Parathyroid adenoma (tissue), 2 donors: ENCODE measurements around the gene TSHZ1.
"Not testable (repeated sequence)": the region's sequence is repeated elsewhere in the genome, so short reads cannot be mapped to it uniquely, and the experiment has no call there.

Experiments
- H2AFZ ChIP-seq: fragments of 300-600 bp; sonication (generic); one replicate; pipeline ENCODE4 v1.7.0; 2017; ENCODE audit warnings: antibody characterized with exemption, mild to moderate bottlenecking
- H3K27ac ChIP-seq: fragments of 300-600 bp; sonication (generic); one replicate; pipeline ENCODE4 v1.7.0; 2017
- H3K27me3 ChIP-seq: fragments of 300-600 bp; sonication (generic); one replicate; pipeline ENCODE4 v1.7.0; 2017; ENCODE audit warnings: low read length; ENCODE audit not compliant: control insufficient read depth, insufficient read depth
- H3K36me3 ChIP-seq: fragments of 300-600 bp; sonication (generic); one replicate; pipeline ENCODE4 v1.7.0; 2017; ENCODE audit warnings: low read length; ENCODE audit not compliant: control insufficient read depth, insufficient read depth
- H3K4me1 ChIP-seq: fragments of 300-600 bp; sonication (generic); one replicate; pipeline ENCODE4 v1.7.0; 2017; ENCODE audit warnings: control low read depth
- H3K4me2 ChIP-seq: fragments of 300-600 bp; sonication (generic); one replicate; pipeline ENCODE4 v1.7.0; 2017; ENCODE audit warnings: low read length
- H3K4me3 ChIP-seq: fragments of 300-600 bp; sonication (generic); one replicate; pipeline ENCODE4 v1.7.0; 2017; ENCODE audit warnings: low read depth, low read length
- H3K79me2 ChIP-seq: fragments of 300-600 bp; sonication (generic); one replicate; pipeline ENCODE4 v1.7.0; 2017; ENCODE audit warnings: control low read depth
- H3K9ac ChIP-seq: fragments of 300-600 bp; sonication (generic); one replicate; pipeline ENCODE4 v1.7.0; 2017; ENCODE audit warnings: mild to moderate bottlenecking
- H3K9me3 ChIP-seq: fragments of 300-600 bp; sonication (generic); one replicate; pipeline ENCODE4 v1.7.0; 2017; ENCODE audit warnings: low read length; ENCODE audit not compliant: control insufficient read depth
- TF ChIP-seq, protein P1 (sequence below): fragments of 300-600 bp; sonication (generic); IDR thresholded peaks from one replicate; pipeline ENCODE4 v1.7.0; 2017; ENCODE audit warnings: antibody characterized with exemption, mild to moderate bottlenecking
- donor health status: primary hyperparathyroidism.

The TSHZ1 gene

GRCh38 chr18:75321431-75321830 lies 110.8 kb downstream of the TSHZ1 start:
- Histone ChIP-seq H3K4me1 (no peaks in the 10 kb centered on the region), H3K36me3 (no peaks in the 10 kb centered on the region), H3K9me3 (no peaks in the 10 kb centered on the region), H3K79me2 (no peaks in the 10 kb centered on the region), H3K4me2 (no peak overlapping the region), H3K4me3 (no peak overlapping the region), H3K9ac (no peak overlapping the region), H3K27me3 (no peaks in the 10 kb centered on the region), H3K27ac (no peak overlapping the region), H2AFZ (no peak overlapping the region)
- TF ChIP-seq, protein P1, sequence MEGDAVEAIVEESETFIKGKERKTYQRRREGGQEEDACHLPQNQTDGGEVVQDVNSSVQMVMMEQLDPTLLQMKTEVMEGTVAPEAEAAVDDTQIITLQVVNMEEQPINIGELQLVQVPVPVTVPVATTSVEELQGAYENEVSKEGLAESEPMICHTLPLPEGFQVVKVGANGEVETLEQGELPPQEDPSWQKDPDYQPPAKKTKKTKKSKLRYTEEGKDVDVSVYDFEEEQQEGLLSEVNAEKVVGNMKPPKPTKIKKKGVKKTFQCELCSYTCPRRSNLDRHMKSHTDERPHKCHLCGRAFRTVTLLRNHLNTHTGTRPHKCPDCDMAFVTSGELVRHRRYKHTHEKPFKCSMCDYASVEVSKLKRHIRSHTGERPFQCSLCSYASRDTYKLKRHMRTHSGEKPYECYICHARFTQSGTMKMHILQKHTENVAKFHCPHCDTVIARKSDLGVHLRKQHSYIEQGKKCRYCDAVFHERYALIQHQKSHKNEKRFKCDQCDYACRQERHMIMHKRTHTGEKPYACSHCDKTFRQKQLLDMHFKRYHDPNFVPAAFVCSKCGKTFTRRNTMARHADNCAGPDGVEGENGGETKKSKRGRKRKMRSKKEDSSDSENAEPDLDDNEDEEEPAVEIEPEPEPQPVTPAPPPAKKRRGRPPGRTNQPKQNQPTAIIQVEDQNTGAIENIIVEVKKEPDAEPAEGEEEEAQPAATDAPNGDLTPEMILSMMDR = no peak

DNA sequence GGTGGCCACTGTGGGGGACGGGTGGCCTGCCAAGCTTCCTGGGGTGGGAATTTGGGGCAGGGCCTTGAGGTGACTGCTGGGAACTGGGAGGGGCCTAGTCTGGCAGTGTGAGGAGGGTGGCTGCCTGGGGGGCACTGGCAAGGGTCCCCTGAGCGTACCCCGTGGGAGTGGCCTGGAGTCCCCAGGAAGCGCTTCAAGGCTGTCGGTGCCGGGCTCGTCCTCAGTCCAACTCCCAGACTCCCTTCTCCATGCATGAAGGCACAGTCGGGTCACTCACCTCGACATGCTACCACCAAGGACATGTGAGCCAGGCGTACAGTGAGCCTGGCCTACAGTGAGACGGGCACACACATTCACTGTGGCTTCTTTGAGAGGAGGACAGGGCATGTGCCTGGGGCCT lies 111.6 kb downstream of the TSHZ1 start:
- Histone ChIP-seq H3K27me3 (no peaks in the 10 kb centered on the region), H3K4me2 (no peak overlapping the region), H3K27ac (no peak overlapping the region), H3K9ac (no peak overlapping the region), H3K4me1 (no peaks in the 10 kb centered on the region), H3K79me2 (no peaks in the 10 kb centered on the region), H3K36me3 (no peaks in the 10 kb centered on the region), H3K9me3 (no peaks in the 10 kb centered on the region), H3K4me3 (no peak overlapping the region), H2AFZ (no peak overlapping the region)
- TF ChIP-seq, protein P1 = no peak

GRCh38 chr18:75323821-75324585 lies 113.4 kb downstream of the TSHZ1 start:
- Histone ChIP-seq H3K27ac (no peak overlapping the region), H3K9ac (no peak overlapping the region), H3K9me3 (no peaks in the 10 kb centered on the region), H3K79me2 (no peaks in the 10 kb centered on the region), H3K4me2 (no peak overlapping the region), H3K27me3 (no peaks in the 10 kb centered on the region), H2AFZ (no peak overlapping the region), H3K4me1 (no peaks in the 10 kb centered on the region), H3K4me3 (no peak overlapping the region), H3K36me3 (no peaks in the 10 kb centered on the region)
- TF ChIP-seq, protein P1 = no peak

DNA sequence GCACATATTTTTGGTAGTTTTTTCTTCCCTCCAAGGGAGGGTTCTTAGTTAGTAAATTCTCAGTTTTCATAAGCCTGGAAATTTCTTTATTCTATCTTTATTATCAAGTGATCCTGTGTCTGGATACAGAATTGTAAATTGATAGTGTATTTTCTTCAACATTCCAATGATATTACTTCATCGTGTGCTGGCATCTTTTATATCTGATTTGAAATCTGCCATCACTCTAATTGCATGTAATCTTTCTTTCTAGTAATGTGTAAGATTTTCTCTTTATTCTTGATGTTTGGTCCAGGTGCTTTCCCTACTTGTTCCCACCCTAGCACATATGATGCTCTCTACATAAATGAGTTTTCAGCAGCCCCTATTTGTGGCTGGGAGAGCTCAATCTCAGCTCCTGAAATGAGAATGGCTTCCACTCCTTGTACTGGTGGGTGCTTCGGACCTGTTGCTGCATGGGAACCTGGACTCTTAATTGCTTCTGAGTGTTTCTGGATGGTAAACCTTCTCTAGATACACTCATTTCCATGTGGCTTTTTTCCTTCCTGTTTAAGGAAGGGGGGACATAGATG lies 114.2 kb downstream of the TSHZ1 start:
- H3K36me3 ChIP-seq = no peaks in the 10 kb centered on the region
- H3K4me1 ChIP-seq = no peaks in the 10 kb centered on the region
- H3K9ac ChIP-seq = no peak overlapping the region
- H3K9me3 ChIP-seq = no peaks in the 10 kb centered on the region
- no peak overlapping the region for H3K27ac ChIP-seq
- H3K27me3 ChIP-seq = no peaks in the 10 kb centered on the region
- no peak overlapping the region for H2AFZ ChIP-seq
- H3K79me2 ChIP-seq = no peaks in the 10 kb centered on the region
- no peak overlapping the region for H3K4me3 ChIP-seq
- TF ChIP-seq, protein P1 = no peak
- H3K4me2 ChIP-seq = no peak overlapping the region

- not testable (repeated sequence) for H3K27me3 ChIP-seq, H3K4me3 ChIP-seq, H3K9ac ChIP-seq, H3K79me2 ChIP-seq, H2AFZ ChIP-seq, H3K4me1 ChIP-seq, H3K36me3 ChIP-seq, H3K27ac ChIP-seq, H3K4me2 ChIP-seq, H3K9me3 ChIP-seq
These were observed 119.2 kb downstream of the TSHZ1 start for GRCh38 chr18:75329753-75330152.
